HG03196 (cell line): ENCODE results near the gene PSMD12.
"Not testable (repeated sequence)": the region's sequence is repeated elsewhere in the genome, so short reads cannot be mapped to it uniquely, and the experiment has no call there.

ENCODE experiments used
- ATAC-seq: cut with Tn5 transposase; IDR thresholded peaks from one replicate; pipeline ENCODE4 v1.9.1; 2021; ENCODE audit not compliant: unreplicated experiment

PSMD12 gene

GRCh38 chr17:67366193-67367157 is at the start of gene PSMD12:
TSS of gene PSMD12 (minus strand) at chr17:67366577. CDS start at chr17:67366519, 58 bp downstream.
- peak; percentile 90 for ATAC-seq

- no peak for ATAC-seq
Measured at GRCh38 chr17:67415291-67415690, 48.9 kb upstream of the PSMD12 start.

- ATAC-seq, result no peak
Measured at GRCh38 chr17:67414559-67414958, 48.2 kb upstream of the PSMD12 start.

GRCh38 chr17:67414130-67414529 is 47.8 kb upstream of the PSMD12 start:
- ATAC-seq, result no peak

- ATAC-seq, result no peak
Measured at GRCh38 chr17:67413388-67413787, 47.0 kb upstream of the PSMD12 start.

- no peak for ATAC-seq
Measured at GRCh38 chr17:67412941-67413340, 46.6 kb upstream of the PSMD12 start.

GRCh38 chr17:67412032-67412431 is 45.7 kb upstream of the PSMD12 start:
- ATAC-seq, result no peak

GRCh38 chr17:67411397-67411796 is 45.0 kb upstream of the PSMD12 start:
- ATAC-seq, result no peak

- not testable (repeated sequence) for ATAC-seq
Measured at GRCh38 chr17:67408455-67408830, 42.1 kb upstream of the PSMD12 start.

GRCh38 chr17:67403483-67403882 is 37.1 kb upstream of the PSMD12 start:
- ATAC-seq, result no peak

- no peak for ATAC-seq
Measured at GRCh38 chr17:67403065-67403464, 36.7 kb upstream of the PSMD12 start.

GRCh38 chr17:67401598-67402504 is 35.5 kb upstream of the PSMD12 start:
- ATAC-seq, result no peak

- no peak for ATAC-seq
Measured at GRCh38 chr17:67401106-67401505, 34.7 kb upstream of the PSMD12 start.

- no peak for ATAC-seq
Measured at GRCh38 chr17:67400193-67400592, 33.8 kb upstream of the PSMD12 start.

- ATAC-seq, result no peak
Measured at GRCh38 chr17:67399676-67400075, 33.3 kb upstream of the PSMD12 start.

GRCh38 chr17:67393809-67394397 is 27.5 kb upstream of the PSMD12 start:
- ATAC-seq, result no peak

- ATAC-seq, result no peak
Measured at GRCh38 chr17:67392111-67392510, 25.7 kb upstream of the PSMD12 start.

- ATAC-seq, result peak; percentile 96
Measured at GRCh38 chr17:67390646-67391361, 24.4 kb upstream of the PSMD12 start.

- ATAC-seq, result peak; percentile 4
Measured at GRCh38 chr17:67390006-67390645, 23.7 kb upstream of the PSMD12 start.

GRCh38 chr17:67388986-67389385 is 22.6 kb upstream of the PSMD12 start:
- no peak for ATAC-seq
